Measurements from ENCODE around the gene AQP12A. TPM values are rescaled to one million over a fixed set of nuclear protein-coding genes. Genes with fewer than 3 reads are reported as not detected.
"Not testable (repeated sequence)": the region's sequence is repeated elsewhere in the genome, so short reads cannot be mapped to it uniquely, and the experiment has no call there.

The AQP12A gene, protein sequence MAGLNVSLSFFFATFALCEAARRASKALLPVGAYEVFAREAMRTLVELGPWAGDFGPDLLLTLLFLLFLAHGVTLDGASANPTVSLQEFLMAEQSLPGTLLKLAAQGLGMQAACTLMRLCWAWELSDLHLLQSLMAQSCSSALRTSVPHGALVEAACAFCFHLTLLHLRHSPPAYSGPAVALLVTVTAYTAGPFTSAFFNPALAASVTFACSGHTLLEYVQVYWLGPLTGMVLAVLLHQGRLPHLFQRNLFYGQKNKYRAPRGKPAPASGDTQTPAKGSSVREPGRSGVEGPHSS
- not detected in 2 replicates for total RNA-seq (ENCODE audit: low replicate concordance)

DNA sequence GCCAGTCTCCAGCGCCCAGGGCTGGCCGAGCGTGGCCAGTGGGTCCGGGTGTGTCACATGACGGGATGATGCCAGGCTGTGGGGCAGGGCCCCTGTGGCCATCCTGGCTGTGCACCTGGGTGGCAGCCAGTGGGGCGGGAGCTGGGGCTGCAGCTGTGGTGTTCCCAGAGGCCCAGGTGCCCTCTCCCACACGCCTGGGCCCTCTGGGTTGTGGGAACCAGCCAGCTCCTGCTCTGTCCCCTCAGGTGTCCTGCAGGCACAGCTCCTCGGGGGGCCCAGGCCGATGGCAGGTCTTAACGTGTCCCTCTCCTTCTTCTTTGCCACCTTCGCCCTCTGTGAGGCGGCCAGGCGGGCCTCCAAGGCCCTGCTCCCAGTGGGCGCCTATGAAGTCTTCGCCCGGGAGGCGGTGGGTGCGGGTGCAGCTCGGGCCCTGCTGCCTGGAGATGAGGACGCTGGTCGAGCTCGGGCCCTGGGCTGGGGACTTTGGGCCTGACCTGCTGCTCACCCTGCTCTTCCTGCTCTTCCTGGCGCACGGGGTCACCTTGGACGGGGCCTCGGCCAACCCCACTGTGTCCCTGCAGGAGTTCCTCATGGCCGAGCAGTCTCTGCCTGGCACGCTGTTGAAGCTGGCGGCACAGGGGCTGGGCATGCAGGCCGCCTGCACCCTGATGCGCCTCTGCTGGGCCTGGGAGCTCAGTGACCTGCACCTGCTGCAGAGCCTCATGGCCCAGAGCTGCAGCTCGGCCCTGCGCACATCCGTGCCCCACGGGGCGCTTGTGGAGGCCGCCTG lies at the start of gene AQP12A:
Gene AQP12A (plus strand): TSS at position 236 of the 790 bp plus-strand sequence. CDS start 48 bp downstream, at position 284.
- H3K4me3 ChIP-seq (ENCODE audit: low read depth, low read length); DNase-seq (ENCODE audit: low read depth): not testable (repeated sequence)

DNA sequence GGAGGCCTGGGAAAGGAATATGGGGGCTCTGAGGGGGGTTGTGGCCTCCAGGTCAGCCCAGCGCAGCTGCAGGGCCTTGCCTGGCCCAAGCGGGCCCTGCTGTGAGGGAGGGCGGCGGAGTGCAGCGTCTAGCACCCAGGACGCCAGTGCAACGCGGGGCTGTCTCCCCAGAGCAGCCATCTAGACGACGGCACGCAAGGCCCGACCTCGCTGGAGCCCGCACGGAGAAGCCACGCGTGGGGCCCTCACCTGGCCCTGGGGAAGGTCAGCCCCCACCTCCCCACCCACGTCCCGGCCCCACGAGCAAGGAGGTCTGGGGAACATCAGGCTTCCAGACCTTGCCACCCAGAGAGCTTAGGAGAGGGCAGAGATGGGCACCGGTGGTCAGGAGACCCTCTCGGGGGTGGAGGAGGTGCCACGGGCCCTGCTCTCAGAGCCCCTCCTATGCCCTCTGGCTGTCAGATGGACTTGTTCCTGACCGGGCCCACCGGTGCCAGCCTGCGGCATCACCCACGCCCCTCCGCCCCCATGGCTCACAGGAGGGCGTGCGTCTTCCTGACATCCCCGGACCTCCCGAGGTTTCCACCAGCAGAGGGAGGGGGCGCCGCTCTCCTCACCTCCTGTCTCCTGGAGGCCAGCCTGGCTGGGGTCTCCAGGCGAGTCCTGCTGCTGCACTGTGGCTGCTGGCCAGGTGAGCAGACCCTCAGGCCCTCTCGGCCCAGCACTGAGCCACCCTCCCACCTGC lies 49.4 kb upstream of the AQP12A start:
- DNase-seq (ENCODE audit: low read depth): no peak
- TF ChIP-seq, protein P1, sequence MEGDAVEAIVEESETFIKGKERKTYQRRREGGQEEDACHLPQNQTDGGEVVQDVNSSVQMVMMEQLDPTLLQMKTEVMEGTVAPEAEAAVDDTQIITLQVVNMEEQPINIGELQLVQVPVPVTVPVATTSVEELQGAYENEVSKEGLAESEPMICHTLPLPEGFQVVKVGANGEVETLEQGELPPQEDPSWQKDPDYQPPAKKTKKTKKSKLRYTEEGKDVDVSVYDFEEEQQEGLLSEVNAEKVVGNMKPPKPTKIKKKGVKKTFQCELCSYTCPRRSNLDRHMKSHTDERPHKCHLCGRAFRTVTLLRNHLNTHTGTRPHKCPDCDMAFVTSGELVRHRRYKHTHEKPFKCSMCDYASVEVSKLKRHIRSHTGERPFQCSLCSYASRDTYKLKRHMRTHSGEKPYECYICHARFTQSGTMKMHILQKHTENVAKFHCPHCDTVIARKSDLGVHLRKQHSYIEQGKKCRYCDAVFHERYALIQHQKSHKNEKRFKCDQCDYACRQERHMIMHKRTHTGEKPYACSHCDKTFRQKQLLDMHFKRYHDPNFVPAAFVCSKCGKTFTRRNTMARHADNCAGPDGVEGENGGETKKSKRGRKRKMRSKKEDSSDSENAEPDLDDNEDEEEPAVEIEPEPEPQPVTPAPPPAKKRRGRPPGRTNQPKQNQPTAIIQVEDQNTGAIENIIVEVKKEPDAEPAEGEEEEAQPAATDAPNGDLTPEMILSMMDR (IDR thresholded peaks at IDR 0.05; ENCODE audit: insufficient read depth, low read length): no peak
- H3K4me3 ChIP-seq (ENCODE audit: low read depth, low read length): no peak overlapping the region

DNA sequence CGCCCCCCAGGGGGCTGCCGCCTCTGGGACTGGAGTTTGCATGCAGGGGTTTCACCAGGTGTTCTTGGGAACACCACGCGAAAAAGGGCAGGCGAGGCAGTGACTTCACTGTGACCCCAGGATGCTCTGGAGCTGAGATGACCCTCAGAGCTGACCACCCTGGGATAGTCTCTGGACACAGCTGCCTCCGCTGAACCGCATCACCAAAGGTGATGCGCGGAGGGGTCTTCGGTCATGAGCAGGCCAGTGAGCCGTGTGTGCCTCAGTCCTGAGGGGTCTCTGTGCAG lies 48.9 kb upstream of the AQP12A start:
- no peak overlapping the region for H3K4me3 ChIP-seq (ENCODE audit: low read depth, low read length)
- TF ChIP-seq, protein P1 (IDR thresholded peaks at IDR 0.05; ENCODE audit: insufficient read depth, low read length): no peak
- DNase-seq (ENCODE audit: low read depth): no peak

DNA sequence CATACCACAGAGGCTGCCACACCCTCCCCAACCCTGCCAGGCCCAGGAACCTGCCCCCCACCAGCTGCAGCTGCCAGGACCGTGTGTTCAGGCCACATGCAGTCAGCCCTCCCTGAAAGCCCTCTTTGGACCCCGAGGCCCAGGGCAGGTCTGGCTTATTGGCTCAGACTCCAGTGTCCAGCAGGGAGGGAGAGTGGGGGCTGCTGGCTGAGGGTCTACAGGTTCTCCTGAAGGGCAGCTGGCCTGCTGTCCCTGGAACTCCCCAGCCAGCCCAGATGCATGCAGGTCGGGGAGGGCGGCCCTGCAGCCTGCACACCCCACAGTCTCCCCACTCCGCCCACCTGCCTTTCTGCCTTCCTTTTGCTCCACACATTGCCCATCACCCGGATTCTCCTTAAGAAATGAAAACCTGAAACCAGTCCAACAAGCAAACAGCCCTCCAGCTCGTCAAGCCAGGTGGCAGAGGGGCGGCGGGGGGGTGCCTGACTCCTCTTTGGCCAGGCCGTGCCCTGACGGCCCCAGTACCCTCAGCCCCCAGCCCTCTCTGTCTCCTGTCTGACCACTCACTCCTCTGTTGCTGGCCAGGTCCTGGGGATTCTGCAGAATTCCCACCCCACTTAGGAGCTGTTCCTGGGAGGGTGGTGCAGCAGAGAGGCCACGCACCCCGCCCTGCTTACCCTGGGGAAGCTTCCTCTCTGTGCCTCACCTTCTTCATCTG lies 48.4 kb upstream of the AQP12A start:
- no peak for DNase-seq (ENCODE audit: low read depth)
- TF ChIP-seq, protein P1 (IDR thresholded peaks at IDR 0.05; ENCODE audit: insufficient read depth, low read length): no peak
- no peak overlapping the region for H3K4me3 ChIP-seq (ENCODE audit: low read depth, low read length)

DNA sequence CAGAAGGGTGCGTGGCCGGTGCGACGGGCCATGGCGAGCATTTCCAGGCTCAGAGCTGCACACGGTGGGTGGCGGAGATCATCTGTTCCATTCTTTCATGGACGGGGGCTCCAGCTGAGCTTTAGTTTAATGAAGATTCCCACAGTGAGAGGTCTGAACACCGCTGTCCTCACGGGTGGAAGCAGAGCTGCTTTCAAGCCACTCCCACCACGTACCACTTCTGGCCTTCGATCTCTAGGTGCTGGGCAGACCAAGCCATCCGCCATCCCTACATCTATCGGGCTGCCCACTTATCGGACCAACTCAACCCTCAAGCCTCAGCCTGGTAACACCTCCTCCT lies 47.9 kb upstream of the AQP12A start:
- H3K4me3 ChIP-seq (ENCODE audit: low read depth, low read length): no peak overlapping the region
- TF ChIP-seq, protein P1 (IDR thresholded peaks at IDR 0.05; ENCODE audit: insufficient read depth, low read length): no peak
- DNase-seq (ENCODE audit: low read depth): no peak

DNA sequence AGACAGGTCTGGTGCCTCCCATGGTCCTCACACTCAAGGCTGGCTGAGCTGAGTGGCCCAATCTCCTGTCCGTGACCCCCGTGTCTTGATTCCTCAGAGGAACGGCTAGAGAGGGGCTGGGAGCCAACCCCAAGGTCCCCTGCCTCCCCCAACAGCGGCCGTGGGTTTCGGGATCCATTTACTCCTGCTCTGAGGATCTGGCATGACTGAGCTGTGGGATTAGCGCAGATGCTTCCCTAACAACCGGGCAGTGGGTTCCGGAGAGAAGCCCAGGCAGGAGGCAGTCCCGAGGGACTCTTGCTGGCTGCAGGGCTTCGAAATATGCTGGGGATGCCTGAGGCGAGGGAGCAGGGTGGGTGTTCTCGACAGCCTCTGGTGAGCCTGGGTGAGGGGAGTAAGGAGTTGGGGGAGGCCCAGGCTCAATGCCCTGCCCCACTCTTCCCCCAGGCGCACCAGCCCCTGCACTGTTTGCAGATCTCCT lies 47.5 kb upstream of the AQP12A start:
- no peak for DNase-seq (ENCODE audit: low read depth)
- no peak overlapping the region for H3K4me3 ChIP-seq (ENCODE audit: low read depth, low read length)
- TF ChIP-seq, protein P1 (IDR thresholded peaks at IDR 0.05; ENCODE audit: insufficient read depth, low read length): no peak

Measured in fibroblast of the aortic adventitia (primary cell).